IMR-90 (cell line): ENCODE results near the gene ABCA3. TPM values are rescaled to one million over a fixed set of nuclear protein-coding genes. Genes with fewer than 3 reads are reported as not detected.

Source experiments
- ATAC-seq: fragments of 200-7000 bp; cut with Tn5 transposase; 2 replicates; pipeline ENCODE4 v1.9.1; 2020; ENCODE audit warnings: low read depth, mild to moderate bottlenecking, moderate library complexity
- BruUV-seq: library from RNA; stranded (reverse); fragments of 400-500 nt; replicated peaks from 2 replicates; lab custom pipeline; 2021; lab: Mats Ljungman, UMichigan
- CTCF ChIA-PET: fragments of 300-600 bp; formaldehyde crosslinking; extraction: SDS; loops from one replicate; lab custom pipeline; 2021; ENCODE audit warnings: antibody characterized with exemption; lab: Yijun Ruan, JAX
- POLR2A ChIA-PET: fragments of 300-600 bp; sonication (Branson Sonifier 250); formaldehyde crosslinking; loops from one replicate; lab custom pipeline; 2022; ENCODE audit warnings: antibody characterized with exemption; ENCODE audit not compliant: unreplicated experiment; lab: Charles Lee
- DNase-seq: peaks from one replicate; pipeline ENCODE4 v3.0.0; 2013
- H2AFZ ChIP-seq: replicated peaks from 2 replicates; pipeline ENCODE3; 2013; ENCODE audit warnings: low read length, mild to moderate bottlenecking; ENCODE audit not compliant: poor library complexity
- H2AK5ac ChIP-seq: 2 replicates; pipeline ENCODE4 v1.6.1; 2013; ENCODE audit warnings: low read depth, low read length, inconsistent platforms
- H2AK9ac ChIP-seq: replicated peaks from 2 replicates; pipeline ENCODE3; 2013; ENCODE audit warnings: mild to moderate bottlenecking, low read depth, low read length, moderate library complexity; ENCODE audit not compliant: poor library complexity
- H2BK120ac ChIP-seq: 2 replicates; pipeline ENCODE4 v1.6.1; 2013; ENCODE audit warnings: low read depth, low read length, inconsistent platforms
- H2BK15ac ChIP-seq: 3 replicates; pipeline ENCODE4 v1.6.1; 2013; ENCODE audit warnings: low read depth, low read length, inconsistent platforms
- H2BK20ac ChIP-seq: 2 replicates; pipeline ENCODE4 v1.6.1; 2013; ENCODE audit warnings: low read depth, mild to moderate bottlenecking, inconsistent platforms, low read length, moderate library complexity
- H2BK5ac ChIP-seq: 2 replicates; pipeline ENCODE4 v1.6.1; 2013; ENCODE audit warnings: mild to moderate bottlenecking, low read depth, low read length, inconsistent platforms; ENCODE audit not compliant: poor library complexity, severe bottlenecking
- H3K14ac ChIP-seq: replicated peaks from 2 replicates; pipeline ENCODE4 v1.6.1; 2013; ENCODE audit warnings: low read depth, low read length, inconsistent platforms
- H3K18ac ChIP-seq: 2 replicates; pipeline ENCODE4 v1.6.1; 2013; ENCODE audit warnings: low read depth, low read length, control low read depth
- H3K23ac ChIP-seq: 2 replicates; pipeline ENCODE4 v1.6.1; 2013; ENCODE audit warnings: low read depth, low read length, inconsistent platforms
- H3K27ac ChIP-seq: 2 replicates; pipeline ENCODE4 v1.5.1; 2013; ENCODE audit warnings: mild to moderate bottlenecking, control low read depth, low read length; ENCODE audit not compliant: insufficient read depth
- H3K27me3 ChIP-seq: 2 replicates; pipeline ENCODE4 v1.6.1; 2013; ENCODE audit warnings: low read length; ENCODE audit not compliant: control insufficient read depth, insufficient read depth
- H3K36me3 ChIP-seq: 2 replicates; pipeline ENCODE4 v1.6.1; 2013; ENCODE audit warnings: low read length, mixed read lengths; ENCODE audit not compliant: control insufficient read depth, insufficient read depth
- H3K4ac ChIP-seq: 2 replicates; pipeline ENCODE4 v1.6.1; 2013; ENCODE audit warnings: low read depth, low read length, inconsistent platforms
- H3K4me1 ChIP-seq: 2 replicates; pipeline ENCODE4 v1.6.1; 2013; ENCODE audit warnings: low read length, mixed read lengths; ENCODE audit not compliant: control insufficient read depth, insufficient read depth
- H3K4me2 ChIP-seq: 2 replicates; pipeline ENCODE4 v1.6.1; 2013; ENCODE audit warnings: low read depth, mild to moderate bottlenecking, control low read depth, low read length, moderate library complexity
- H3K4me3 ChIP-seq: 2 replicates; pipeline ENCODE4 v1.5.1; 2013; ENCODE audit warnings: low read depth, mild to moderate bottlenecking, control low read depth, low read length, moderate library complexity; ENCODE audit not compliant: insufficient read depth
- H3K56ac ChIP-seq: 2 replicates; pipeline ENCODE4 v1.6.1; 2013; ENCODE audit warnings: low read length, inconsistent platforms; ENCODE audit not compliant: insufficient read depth; ENCODE audit errors: extremely low read depth
- H3K79me1 ChIP-seq, 2 experiments: 2 replicates each; pipeline ENCODE4 v1.6.1; 2013; ENCODE audit warnings: low read length in 2 of 2, inconsistent platforms in 1 of 2, low read depth in 1 of 2
- H3K9ac ChIP-seq: 2 replicates; pipeline ENCODE4 v1.6.1; 2013; ENCODE audit warnings: low read depth, low read length, control low read depth
- H3K9me1 ChIP-seq: 2 replicates; pipeline ENCODE4 v1.6.1; 2013; ENCODE audit warnings: low read length, inconsistent platforms; ENCODE audit not compliant: insufficient read depth
- H3K9me3 ChIP-seq: 2 replicates; pipeline ENCODE4 v1.6.1; 2013; ENCODE audit warnings: low read length; ENCODE audit not compliant: control insufficient read depth, insufficient read depth
- H4K20me1 ChIP-seq: 2 replicates; pipeline ENCODE4 v1.6.1; 2013; ENCODE audit warnings: low read length, inconsistent platforms; ENCODE audit not compliant: insufficient read depth
- H4K5ac ChIP-seq: 2 replicates; pipeline ENCODE4 v1.6.1; 2013; ENCODE audit warnings: mild to moderate bottlenecking, low read depth, low read length, control low read depth
- H4K8ac ChIP-seq, 2 experiments: 2 replicates each; pipeline ENCODE4 v1.6.1; 2013; ENCODE audit warnings: low read depth in 2 of 2, low read length in 2 of 2, control low read depth in 1 of 2, inconsistent platforms in 1 of 2
- H4K91ac ChIP-seq: 2 replicates; pipeline ENCODE4 v1.6.1; 2013; ENCODE audit warnings: low read depth, low read length, inconsistent platforms; ENCODE audit not compliant: insufficient read depth
- BHLHE40 ChIP-seq: fragments of 150-350 bp; IDR thresholded peaks from 2 replicates; pipeline ENCODE4 v1.6.1; 2016; ENCODE audit warnings: mild to moderate bottlenecking, low read depth, low read length
- CEBPB ChIP-seq: IDR thresholded peaks from 2 replicates; pipeline ENCODE4 v1.6.1; 2012; ENCODE audit warnings: low read depth, low read length, improper control_type of control experiment
- CHD1 ChIP-seq: IDR thresholded peaks from 2 replicates; pipeline ENCODE4 v1.6.1; 2012; ENCODE audit warnings: low read depth, low read length, improper control_type of control experiment
- MXI1 ChIP-seq: IDR thresholded peaks from 2 replicates; pipeline ENCODE4 v1.6.1; 2012; ENCODE audit warnings: low read depth, mild to moderate bottlenecking, low read length, moderate library complexity, borderline replicate concordance
- NFE2L2 ChIP-seq: fragments of 150-350 bp; IDR thresholded peaks from 2 replicates; pipeline ENCODE4 v1.6.1; 2016; ENCODE audit warnings: low read depth, mild to moderate bottlenecking, low read length
- POLR2A ChIP-seq: IDR thresholded peaks from 2 replicates; pipeline ENCODE4 v1.6.1; 2012; ENCODE audit warnings: mild to moderate bottlenecking, low read depth, low read length
- RCOR1 ChIP-seq: IDR thresholded peaks from 2 replicates; pipeline ENCODE4 v1.6.1; 2012; ENCODE audit warnings: mild to moderate bottlenecking, low read length, improper control_type of control experiment; ENCODE audit not compliant: insufficient replicate concordance
- RFX5 ChIP-seq: IDR thresholded peaks from 2 replicates; pipeline ENCODE4 v1.8.0; 2012; ENCODE audit warnings: low read depth, mild to moderate bottlenecking, low read length, moderate library complexity
- SMC3 ChIP-seq: fragments of 150-350 bp; IDR thresholded peaks from 2 replicates; pipeline ENCODE4 v1.6.1; 2016; ENCODE audit warnings: low read depth, mild to moderate bottlenecking, antibody characterized with exemption, low read length, moderate library complexity
- USF2 ChIP-seq: fragments of 150-350 bp; IDR thresholded peaks from 2 replicates; pipeline ENCODE4 v1.6.1; 2017; ENCODE audit warnings: mild to moderate bottlenecking, antibody characterized with exemption, low read length, low read depth
- WGBS, 2 experiments: methylation state at CpG; one replicate each; pipeline versions ENCODE4 v1.1.5 to v1.1.7; 2013; ENCODE audit warnings: missing lambda C conversion rate in 2 of 2; ENCODE audit not compliant: insufficient read length in 1 of 2; ENCODE audit errors: extremely low coverage in 2 of 2; 5-methylcytosine and 5-hydroxymethylcytosine counted together
- dilution Hi-C: fragments of 300-500 bp; cut with HindIII; formaldehyde crosslinking; loops from one replicate; pipeline ENCODE4 v1.14.3; 2018; ENCODE audit warnings: low sequenced_read_pairs; ENCODE audit not compliant: unreplicated experiment
- in situ Hi-C: fragments of 300-500 bp; cut with MboI; formaldehyde crosslinking; loops from 3 replicates; pipeline ENCODE4 v1.14.3; 2019; ENCODE audit warnings: low sequenced_read_pairs, inconsistent platforms, mixed read lengths
- intact Hi-C: fragments of 100-400 bp; cut with micrococcal nuclease; formaldehyde crosslinking; loops from 2 replicates; pipeline ENCODE4 v1.10.0; 2022
- polyA plus RNA-seq, 3 experiments: library from polyadenylated mRNA; depleted of rRNA; stranded (reverse); fragments of >200 nt; gene quantifications; 2 replicates each; pipeline ENCODE4 v1.2.3, GENCODE V29; 2012; ENCODE audit warnings: low replicate concordance in 1 of 3
- total RNA-seq: library from RNA; depleted of rRNA; stranded (reverse); fragments of >200 nt; gene quantifications from 2 replicates; pipeline ENCODE4 v1.2.3, GENCODE V29; 2012
- TF ChIP-seq, protein P1 (sequence below): conservative IDR thresholded peaks from 2 replicates; pipeline ENCODE4 v1.5.1; 2012; ENCODE audit warnings: mild to moderate bottlenecking, low read depth, low read length, improper control_type of control experiment

The ABCA3 gene
- total and polyA plus RNA-seq, 2 of the 4 experiments (the other 2 are of a cell fraction) = 0.18 to 0.22 TPM

DNA sequence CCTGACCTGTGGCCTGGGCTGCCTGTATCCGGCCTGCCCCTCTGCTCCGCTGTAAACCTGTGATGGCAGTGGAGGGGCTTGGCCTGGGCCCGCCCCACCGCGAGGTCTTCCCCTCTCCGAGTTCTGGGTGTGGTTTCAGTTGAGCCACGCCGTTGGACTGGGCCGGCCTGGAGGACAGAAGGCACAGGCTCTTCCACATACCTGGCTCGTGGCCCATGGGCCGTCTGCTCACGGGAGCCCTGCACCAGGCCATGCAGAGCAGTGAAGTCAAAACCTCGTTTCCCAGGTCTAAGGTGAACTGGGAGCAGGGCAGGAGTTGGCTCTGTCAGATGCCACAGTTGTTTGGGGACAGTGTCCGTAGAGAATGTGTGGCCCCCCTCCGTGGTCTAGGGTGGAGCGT is 67.0 kb downstream of the ABCA3 start:
- no peak for ATAC-seq
- no peak overlapping the region for H3K14ac ChIP-seq
- dilution Hi-C loops (no loop called here), in situ Hi-C loops (loop anchor here (10.0 kb wide), 1 partner anchor 151 kb away; the partner anchor contains the start of gene CCNF), intact Hi-C loops (no loop called here)
- H4K20me1 ChIP-seq = peaks cover 16% of the 10 kb centered on the region
- peaks cover 7% of the 10 kb centered on the region for H3K9me1 ChIP-seq
- DNase-seq = no peak
- peaks cover 6 to 30% of the 10 kb centered on the region in 2 experiments; a peak in 3 of 4 replicates for H3K79me1 ChIP-seq
- WGBS, 2 experiments = 86% methylated on average over 5 of the region's 16 CpGs; no CpG with 5 or more reads in 1 of the 2 experiments
- H2BK15ac ChIP-seq = no peak overlapping the region
- H3K9me3 ChIP-seq = no peaks in the 10 kb centered on the region
- no peak overlapping the region for H2BK120ac ChIP-seq
- no peak overlapping the region for H3K56ac ChIP-seq
- H3K18ac ChIP-seq = no peak overlapping the region
- BruUV-seq = no TSS peak
- no peak overlapping the region for H3K4me3 ChIP-seq
- CTCF ChIA-PET = no interaction called here
- no peak overlapping the region for H4K91ac ChIP-seq
- peaks cover 6% of the 10 kb centered on the region for H3K4me1 ChIP-seq
- no peak overlapping the region for H2AFZ ChIP-seq
- TF ChIP-seq, protein P1, sequence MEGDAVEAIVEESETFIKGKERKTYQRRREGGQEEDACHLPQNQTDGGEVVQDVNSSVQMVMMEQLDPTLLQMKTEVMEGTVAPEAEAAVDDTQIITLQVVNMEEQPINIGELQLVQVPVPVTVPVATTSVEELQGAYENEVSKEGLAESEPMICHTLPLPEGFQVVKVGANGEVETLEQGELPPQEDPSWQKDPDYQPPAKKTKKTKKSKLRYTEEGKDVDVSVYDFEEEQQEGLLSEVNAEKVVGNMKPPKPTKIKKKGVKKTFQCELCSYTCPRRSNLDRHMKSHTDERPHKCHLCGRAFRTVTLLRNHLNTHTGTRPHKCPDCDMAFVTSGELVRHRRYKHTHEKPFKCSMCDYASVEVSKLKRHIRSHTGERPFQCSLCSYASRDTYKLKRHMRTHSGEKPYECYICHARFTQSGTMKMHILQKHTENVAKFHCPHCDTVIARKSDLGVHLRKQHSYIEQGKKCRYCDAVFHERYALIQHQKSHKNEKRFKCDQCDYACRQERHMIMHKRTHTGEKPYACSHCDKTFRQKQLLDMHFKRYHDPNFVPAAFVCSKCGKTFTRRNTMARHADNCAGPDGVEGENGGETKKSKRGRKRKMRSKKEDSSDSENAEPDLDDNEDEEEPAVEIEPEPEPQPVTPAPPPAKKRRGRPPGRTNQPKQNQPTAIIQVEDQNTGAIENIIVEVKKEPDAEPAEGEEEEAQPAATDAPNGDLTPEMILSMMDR = no peak
- TF ChIP-seq POLR2A (no peak), RFX5 (no peak), SMC3 (no peak), CEBPB (no peak), MXI1 (no peak), USF2 (no peak), NFE2L2 (no peak), RCOR1 (no peak), BHLHE40 (no peak), CHD1 (no peak)
- H4K8ac ChIP-seq = no peak overlapping the region
- H3K23ac ChIP-seq = no peak overlapping the region
- POLR2A ChIA-PET = no interaction called here
- peaks cover 3% of the 10 kb centered on the region; the same call in 1 of the 2 replicates for H3K36me3 ChIP-seq
- H3K27me3 ChIP-seq = peaks cover 6% of the 10 kb centered on the region; the same call in 1 of the 2 replicates
- H2BK20ac ChIP-seq = no peak overlapping the region
- H4K5ac ChIP-seq = no peak overlapping the region
- H2BK5ac ChIP-seq = no peak overlapping the region
- no peak overlapping the region for H2AK9ac ChIP-seq
- no peak overlapping the region for H3K9ac ChIP-seq
- H3K27ac ChIP-seq = no peak overlapping the region
- H3K4me2 ChIP-seq = no peak overlapping the region
- no peak overlapping the region for H3K4ac ChIP-seq
- no peak overlapping the region for H2AK5ac ChIP-seq
